Measurements from ENCODE around the gene LANCL3.

GRCh38 chrX:37608156-37608555 lies 36.7 kb downstream of the LANCL3 start:
- TF ChIP-seq CTCF (IDR thresholded peaks at IDR 0.05; ENCODE audit: poor library complexity), result no peak
- TF ChIP-seq EZH2 (IDR thresholded peaks at IDR 0.05; ENCODE audit: borderline replicate concordance), result no peak

Measured in hepatocyte (in vitro differentiated cells).